Endothelial cell of umbilical vein (primary cell): ENCODE measurements around the gene MOB1A. TPM values are rescaled to one million over a fixed set of nuclear protein-coding genes. Genes with fewer than 3 reads are reported as not detected.

Experiments used
- BruUV-seq: library from RNA; stranded (reverse); fragments of 400-500 nt; replicated peaks from 2 replicates; lab custom pipeline; 2021; lab: Mats Ljungman, UMichigan
- CTCF ChIA-PET: fragments of 300-600, 350-600 bp; sonication (Branson Sonifier 250); formaldehyde crosslinking; loops from one replicate; lab custom pipeline; 2021; ENCODE audit warnings: antibody characterized with exemption, inconsistent platforms; lab: Charles Lee
- POLR2A ChIA-PET: fragments of 300-600, 350-600 bp; sonication (Branson Sonifier 250); formaldehyde crosslinking; loops from one replicate; lab custom pipeline; 2021; ENCODE audit warnings: antibody characterized with exemption, inconsistent platforms; lab: Charles Lee
- DNase-seq: peaks from one replicate; pipeline ENCODE4 v3.0.0-alpha.2; 2011; ENCODE audit warnings: low read depth, low spot score
- FAIRE-seq: peaks from 2 replicates; lab custom pipeline; 2011; peaks lifted over from hg19 to GRCh38; lab: Jason Lieb, UNC
- H2AFZ ChIP-seq: 2 replicates; pipeline ENCODE4 v1.6.0; 2012; ENCODE audit warnings: low read depth, low read length, control low read depth, inconsistent platforms
- H3K27ac ChIP-seq: 2 replicates; pipeline ENCODE4 v1.5.1; 2011; ENCODE audit warnings: low read depth, mild to moderate bottlenecking, control low read depth, low read length, moderate library complexity; ENCODE audit not compliant: insufficient read depth
- H3K27me3 ChIP-seq, 2 experiments: 2 replicates each; pipeline versions ENCODE4 v1.6.0 to v1.6.1; 2011; ENCODE audit warnings: low read length in 2 of 2, mixed read lengths in 1 of 2; ENCODE audit not compliant: control insufficient read depth in 2 of 2, insufficient read depth in 2 of 2
- H3K36me3 ChIP-seq, 2 experiments: 2 replicates in 1 of 2; 3 replicates in 1 of 2; pipeline ENCODE4 v1.5.1; 2011; ENCODE audit warnings: low read length in 2 of 2, mild to moderate bottlenecking in 1 of 2, moderate library complexity in 1 of 2; ENCODE audit not compliant: control insufficient read depth in 2 of 2, insufficient read depth in 2 of 2; ENCODE audit errors: extremely low read depth in 1 of 2
- H3K4me1 ChIP-seq: 3 replicates; pipeline ENCODE4 v1.5.1; 2011; ENCODE audit warnings: mild to moderate bottlenecking, low read length; ENCODE audit not compliant: control insufficient read depth, insufficient read depth; ENCODE audit errors: extremely low read depth
- H3K4me2 ChIP-seq: 2 replicates; pipeline ENCODE4 v1.6.1; 2011; ENCODE audit warnings: low read length, control low read depth, mixed read lengths; ENCODE audit not compliant: insufficient read depth
- H3K4me3 ChIP-seq, 3 experiments: fragments of 200-600 bp in 1 of 3; sonication (generic), shearing (Covaris generic) in 1 of 3; replicated peaks in 1 of 3; 2 replicates each; pipeline ENCODE4 v1.5.1; 2011 to 2016; ENCODE audit warnings: control low read depth in 3 of 3, low read length in 3 of 3, mild to moderate bottlenecking in 2 of 3, inconsistent platforms in 1 of 3, low read depth in 1 of 3, moderate library complexity in 1 of 3; ENCODE audit not compliant: insufficient read depth in 1 of 3
- H3K79me2 ChIP-seq: 2 replicates; pipeline ENCODE4 v1.6.0; 2012; ENCODE audit warnings: low read length, inconsistent platforms; ENCODE audit not compliant: control insufficient read depth, insufficient read depth
- H3K9ac ChIP-seq: replicated peaks from 2 replicates; pipeline ENCODE3; 2011; ENCODE audit warnings: low read length, control low read depth; ENCODE audit not compliant: insufficient read depth; ENCODE audit errors: extremely low read depth
- H3K9me1 ChIP-seq: replicated peaks from 3 replicates; pipeline ENCODE4 v1.6.0; 2011; ENCODE audit warnings: mild to moderate bottlenecking, low read length; ENCODE audit not compliant: control insufficient read depth, insufficient read depth; ENCODE audit errors: extremely low read depth
- H3K9me3 ChIP-seq: replicated peaks from 2 replicates; pipeline ENCODE4 v1.5.1; 2012; ENCODE audit warnings: low read length, inconsistent platforms; ENCODE audit not compliant: control insufficient read depth, insufficient read depth
- H4K20me1 ChIP-seq: replicated peaks from 2 replicates; pipeline ENCODE3; 2011; ENCODE audit warnings: mild to moderate bottlenecking, low read length; ENCODE audit not compliant: control insufficient read depth, insufficient read depth; ENCODE audit errors: extremely low read depth
- CTCF ChIP-seq, 2 donors: IDR thresholded peaks; 1 replicate in 1 of 2; 2 replicates in 1 of 2; pipeline ENCODE4 v1.5.1; 2011; ENCODE audit warnings: low read length in 2 of 2, mild to moderate bottlenecking in 2 of 2, moderate library complexity in 2 of 2, control low read depth in 1 of 2, inconsistent platforms in 1 of 2, low read depth in 1 of 2; ENCODE audit not compliant: insufficient read depth in 1 of 2; ENCODE audit errors: extremely low read depth in 1 of 2
- EZH2 ChIP-seq: IDR thresholded peaks from 2 replicates; pipeline ENCODE4 v1.6.1; 2012; ENCODE audit warnings: borderline replicate concordance, low read depth, mild to moderate bottlenecking, moderate library complexity, low read length, inconsistent platforms; ENCODE audit not compliant: severe bottlenecking
- FOS ChIP-seq: IDR thresholded peaks from 2 replicates; pipeline ENCODE4 v1.6.1; 2011; ENCODE audit warnings: mild to moderate bottlenecking, low read length, moderate library complexity, borderline replicate concordance; ENCODE audit not compliant: insufficient read depth
- GATA2 ChIP-seq: IDR thresholded peaks from 2 replicates; pipeline ENCODE4 v1.7.0; 2011; ENCODE audit warnings: low read depth, mild to moderate bottlenecking, moderate library complexity, mixed read lengths, low read length; ENCODE audit not compliant: insufficient read length, insufficient read depth
- JUN ChIP-seq: IDR thresholded peaks from 2 replicates; pipeline ENCODE4 v1.6.1; 2011; ENCODE audit warnings: borderline replicate concordance, low read depth; ENCODE audit not compliant: insufficient read length, insufficient read depth
- MAX ChIP-seq: IDR thresholded peaks from 2 replicates; pipeline ENCODE4 v1.6.1; 2011; ENCODE audit not compliant: insufficient read depth, insufficient read length
- MYC ChIP-seq: IDR thresholded peaks from one replicate; pipeline ENCODE4 v1.6.1; 2011; ENCODE audit warnings: mild to moderate bottlenecking, low read depth, low read length
- POLR2A ChIP-seq: IDR thresholded peaks from 2 replicates; pipeline ENCODE4 v1.6.1; 2012; ENCODE audit warnings: low read depth, mild to moderate bottlenecking, control low read depth, low read length
- POLR2AphosphoS5 ChIP-seq: IDR thresholded peaks from 2 replicates; pipeline ENCODE4 v1.6.1; 2012; ENCODE audit warnings: low read depth, mild to moderate bottlenecking, control low read depth, low read length, moderate library complexity; ENCODE audit not compliant: insufficient read depth
- dilution Hi-C: fragments of 300-500 bp; cut with MboI; formaldehyde crosslinking; loops from one replicate; pipeline ENCODE4 v1.15.0; 2019; ENCODE audit warnings: low sequenced_read_pairs; ENCODE audit not compliant: extremely low pct_ligation_motif_present
- intact Hi-C: fragments of 100-400 bp; cut with micrococcal nuclease; formaldehyde crosslinking; loops from one replicate; pipeline ENCODE4 v1.10.0; 2022
- polyA plus RNA-seq, 4 experiments: library from polyadenylated mRNA; depleted of rRNA in 3 of 4; stranded (reverse) in 3 of 4; unstranded in 1 of 4; fragments of >200 nt; gene quantifications; 2 replicates each; pipeline versions ENCODE4 v1.2.1 to v1.2.3, GENCODE V29; 2011 to 2012; ENCODE audit warnings: missing spikeins in 1 of 4
- total RNA-seq: library from RNA; stranded (reverse); gene quantifications from 2 replicates; pipeline ENCODE4 v1.2.3, GENCODE V29; 2021

MOB1A gene
- total and polyA plus RNA-seq, 2 donors (not counting 3 experiments of a cell fraction or from before 2014, with no cell fraction given), result 25.3 to 112 TPM

DNA sequence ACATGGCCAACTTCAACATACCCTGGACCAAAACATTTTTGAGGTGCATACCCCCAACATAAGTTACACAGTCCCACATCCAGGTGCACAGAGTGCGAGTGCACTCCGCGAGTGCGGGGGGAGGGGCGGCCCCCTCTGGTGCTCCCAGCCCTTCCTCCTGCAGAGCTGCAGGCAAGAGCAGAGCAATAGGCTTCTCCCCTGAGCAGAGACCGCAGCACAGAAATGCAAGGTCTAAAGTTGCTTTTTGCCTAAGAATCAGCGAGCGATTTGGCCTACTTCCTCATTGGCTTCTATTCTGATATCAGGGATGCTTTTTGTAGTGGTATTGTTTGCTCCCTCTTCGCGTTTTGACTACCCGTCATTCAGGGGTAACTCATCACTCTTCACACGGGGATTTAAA lies 71.6 kb downstream of the MOB1A start:
- no peaks in the 10 kb centered on the region for H3K9me3 ChIP-seq
- no peaks in the 10 kb centered on the region for H4K20me1 ChIP-seq
- no peaks in the 10 kb centered on the region for H3K4me1 ChIP-seq
- no peaks in the 10 kb centered on the region for H3K9me1 ChIP-seq
- no peak overlapping the region for H2AFZ ChIP-seq
- no peak overlapping the region for H3K9ac ChIP-seq
- peaks cover 0 to 5% of the 10 kb centered on the region in 2 experiments for H3K36me3 ChIP-seq
- no peaks in the 10 kb centered on the region for H3K27me3 ChIP-seq
- ChIA-PET POLR2A (no interaction called here), CTCF (interaction anchor here (1.1 kb wide), 1 partner anchor 280 kb away, joined by 4 read pairs; no protein-coding TSS in a partner anchor)
- intact Hi-C loops, result loop anchor here (5.0 kb wide), 1 partner anchor 105 kb away; no protein-coding TSS in a partner anchor
- dilution Hi-C loops, result no loop called here
- no peak for FAIRE-seq
- no peak overlapping the region for H3K4me2 ChIP-seq
- no peak for DNase-seq
- no peak for TF ChIP-seq EZH2
- no peak for TF ChIP-seq GATA2
- no peak for TF ChIP-seq POLR2AphosphoS5
- TF ChIP-seq MAX, result no peak
- no peak for TF ChIP-seq JUN
- no peak for TF ChIP-seq POLR2A
- no peak for TF ChIP-seq CTCF (IDR thresholded peaks at IDR 0.05; ENCODE audit: extremely low read depth in 1 of 2, insufficient read depth in 1 of 2, low read depth in 1 of 2, low read length in 2 of 2)
- no peak for TF ChIP-seq FOS
- no peak for TF ChIP-seq MYC
- no peaks in the 10 kb centered on the region for H3K79me2 ChIP-seq
- H3K4me3 ChIP-seq, result no peak overlapping the region
- H3K27ac ChIP-seq, result no peak overlapping the region
- no TSS peak for BruUV-seq
